ENCODE measurements around the gene CARNS1. TPM values are rescaled to one million over a fixed set of nuclear protein-coding genes. Genes with fewer than 3 reads are reported as not detected.

The CARNS1 gene
- total RNA-seq, 3 donors from 2014 or later: 0.16 to 4.2 (median 0.66) TPM

DNA sequence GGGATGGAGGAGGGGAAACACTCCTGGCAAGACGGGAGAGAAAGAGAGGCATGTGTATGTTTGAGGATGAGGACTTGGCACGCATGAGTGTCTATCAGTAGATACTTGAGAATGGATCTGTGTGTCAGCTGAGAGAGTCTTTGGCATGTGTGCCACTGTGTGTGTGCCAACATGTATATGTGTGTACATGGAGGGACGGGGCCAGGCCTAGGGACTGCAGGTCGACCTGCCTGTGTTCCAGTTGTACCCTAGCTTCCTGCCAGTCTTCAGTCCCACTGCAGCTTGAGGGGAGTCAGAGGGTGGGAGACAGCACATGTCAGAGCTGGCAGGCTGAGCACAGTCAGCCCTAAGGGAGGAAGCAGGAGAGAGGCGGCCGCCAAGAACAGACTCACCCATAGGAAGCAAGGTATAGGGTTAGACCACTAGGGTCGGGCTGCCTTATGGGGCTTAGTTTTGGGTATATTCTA, 47.7 kb upstream of the CARNS1 start:
- peak overlapping the region; percentile 68 to 89 for H3K27ac ChIP-seq
- no peak for DNase-seq (ENCODE audit: low spot score in 2 of 2)
- H3K27me3 ChIP-seq: no peaks in the 10 kb centered on the region

DNA sequence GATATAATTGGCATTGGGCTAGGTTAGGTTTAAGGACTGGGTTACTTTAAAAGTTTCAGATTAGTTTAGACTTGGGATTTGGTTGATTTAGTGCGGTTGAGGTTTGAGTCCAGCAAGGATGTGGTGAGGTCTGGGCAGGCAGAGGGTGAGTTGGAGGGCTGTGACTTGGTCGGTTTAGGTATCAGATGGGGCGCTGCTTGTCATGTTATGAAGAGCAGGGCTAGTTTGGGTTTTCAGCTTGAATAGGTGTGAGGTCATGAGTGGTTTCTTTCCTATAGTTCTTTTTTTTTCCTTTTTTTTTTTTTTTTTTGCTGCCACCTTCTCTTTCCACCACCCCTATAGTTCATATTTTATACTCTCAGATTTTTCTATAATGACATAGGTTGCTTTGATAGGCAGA, 46.9 kb upstream of the CARNS1 start:
- Histone ChIP-seq H3K27ac (peak overlapping the region in 1 of 2 donors; percentile 89), H3K4me1 (peaks cover 16 to 23% of the 10 kb centered on the region in 2 donors), H3K27me3 (no peaks in the 10 kb centered on the region), H3K9me3 (no peaks in the 10 kb centered on the region), H3K4me3 (no peak overlapping the region), H3K36me3 (no peaks in the 10 kb centered on the region)
- no peak for TF ChIP-seq POLR2AphosphoS5 (IDR thresholded peaks at IDR 0.05)
- TF ChIP-seq POLR2A (IDR thresholded peaks at IDR 0.05): no peak
- TF ChIP-seq, protein P1, sequence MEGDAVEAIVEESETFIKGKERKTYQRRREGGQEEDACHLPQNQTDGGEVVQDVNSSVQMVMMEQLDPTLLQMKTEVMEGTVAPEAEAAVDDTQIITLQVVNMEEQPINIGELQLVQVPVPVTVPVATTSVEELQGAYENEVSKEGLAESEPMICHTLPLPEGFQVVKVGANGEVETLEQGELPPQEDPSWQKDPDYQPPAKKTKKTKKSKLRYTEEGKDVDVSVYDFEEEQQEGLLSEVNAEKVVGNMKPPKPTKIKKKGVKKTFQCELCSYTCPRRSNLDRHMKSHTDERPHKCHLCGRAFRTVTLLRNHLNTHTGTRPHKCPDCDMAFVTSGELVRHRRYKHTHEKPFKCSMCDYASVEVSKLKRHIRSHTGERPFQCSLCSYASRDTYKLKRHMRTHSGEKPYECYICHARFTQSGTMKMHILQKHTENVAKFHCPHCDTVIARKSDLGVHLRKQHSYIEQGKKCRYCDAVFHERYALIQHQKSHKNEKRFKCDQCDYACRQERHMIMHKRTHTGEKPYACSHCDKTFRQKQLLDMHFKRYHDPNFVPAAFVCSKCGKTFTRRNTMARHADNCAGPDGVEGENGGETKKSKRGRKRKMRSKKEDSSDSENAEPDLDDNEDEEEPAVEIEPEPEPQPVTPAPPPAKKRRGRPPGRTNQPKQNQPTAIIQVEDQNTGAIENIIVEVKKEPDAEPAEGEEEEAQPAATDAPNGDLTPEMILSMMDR (IDR thresholded peaks at IDR 0.05): no peak
- DNase-seq (ENCODE audit: low spot score in 2 of 2): no peak
- intact Hi-C loops (cut with DNase I; ENCODE audit: low total_unique reads): no loop called here

More for the DNA sequence above, 47.7 kb upstream of the CARNS1 start:
- TF ChIP-seq, protein P1 (IDR thresholded peaks at IDR 0.05): no peak
- Histone ChIP-seq H3K4me1 (peaks cover 16 to 23% of the 10 kb centered on the region in 2 donors), H3K4me3 (peak overlapping the region in 1 of 3 donors; percentile 52), H3K36me3 (no peaks in the 10 kb centered on the region), H3K9me3 (no peaks in the 10 kb centered on the region)
- intact Hi-C loops (cut with DNase I; ENCODE audit: low total_unique reads): no loop called here

DNA sequence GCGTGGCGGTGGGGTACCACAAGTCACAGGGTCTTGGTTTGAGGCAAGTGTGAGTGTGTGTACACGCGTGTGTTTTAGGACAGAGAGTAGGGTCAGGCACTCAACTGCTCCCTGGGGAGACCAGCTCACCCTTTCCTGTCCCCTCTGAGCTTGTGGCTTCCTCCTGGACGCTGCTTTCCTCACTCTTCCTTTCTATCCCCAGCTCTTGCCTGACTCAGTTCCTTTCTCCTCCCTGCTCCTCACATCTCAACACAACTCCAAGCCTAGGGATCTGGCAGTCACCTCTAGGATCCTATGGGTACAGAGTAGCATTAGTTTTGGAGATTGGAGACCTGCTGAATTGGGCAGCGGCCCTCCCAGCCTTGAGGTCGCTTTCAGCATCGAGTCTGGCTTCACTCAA, 46.2 kb upstream of the CARNS1 start:
- no peaks in the 10 kb centered on the region for H3K27me3 ChIP-seq
- H3K4me1 ChIP-seq: peaks cover 18 to 23% of the 10 kb centered on the region in 2 donors
- peak overlapping the region; percentile 91 to 96 for H3K27ac ChIP-seq

DNA sequence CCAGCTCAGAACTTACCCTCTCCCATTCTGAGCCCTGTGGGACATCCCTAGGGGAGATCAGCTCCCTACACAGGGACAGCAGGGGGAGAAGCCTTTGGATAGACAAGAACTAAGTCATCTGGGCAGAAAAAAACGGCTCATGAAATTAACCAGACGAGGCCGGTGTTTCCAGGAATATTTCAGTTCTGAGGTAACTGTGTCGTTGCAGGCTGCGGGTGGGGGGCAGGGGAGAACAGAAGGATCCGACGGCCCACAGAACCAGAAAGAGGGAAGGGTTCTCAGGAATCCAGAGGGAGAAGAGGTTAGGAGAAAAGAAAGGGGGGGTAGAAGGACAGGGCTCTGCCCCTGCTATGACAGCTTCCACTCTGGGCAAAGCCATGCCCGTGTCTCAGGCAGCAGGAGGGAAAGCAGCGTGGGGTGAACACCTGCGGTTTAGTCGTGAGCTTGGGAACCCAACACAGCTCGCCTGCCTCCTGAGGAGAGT, 45.6 kb upstream of the CARNS1 start:
- no peaks in the 10 kb centered on the region for H3K36me3 ChIP-seq
- peaks cover 23 to 24% of the 10 kb centered on the region in 2 donors for H3K4me1 ChIP-seq
- H3K4me3 ChIP-seq: peak overlapping the region in 1 of 3 donors; percentile 94
- no peak for DNase-seq (ENCODE audit: low spot score in 2 of 2)
- peak overlapping the region; percentile 91 to 96 for H3K27ac ChIP-seq
- intact Hi-C loops (cut with DNase I; ENCODE audit: low total_unique reads): no loop called here
- no peaks in the 10 kb centered on the region for H3K27me3 ChIP-seq
- TF ChIP-seq POLR2AphosphoS5 (IDR thresholded peaks at IDR 0.05): no peak
- TF ChIP-seq POLR2A (IDR thresholded peaks at IDR 0.05): no peak
- TF ChIP-seq, protein P1 (IDR thresholded peaks at IDR 0.05): no peak
- H3K9me3 ChIP-seq: no peaks in the 10 kb centered on the region

More for the DNA sequence above, 46.2 kb upstream of the CARNS1 start:
- intact Hi-C loops (cut with DNase I; ENCODE audit: low total_unique reads): no loop called here
- no peak for TF ChIP-seq POLR2A (IDR thresholded peaks at IDR 0.05)
- TF ChIP-seq POLR2AphosphoS5 (IDR thresholded peaks at IDR 0.05): no peak
- TF ChIP-seq, protein P1 (IDR thresholded peaks at IDR 0.05): no peak
- H3K9me3 ChIP-seq: no peaks in the 10 kb centered on the region
- H3K36me3 ChIP-seq: no peaks in the 10 kb centered on the region
- H3K4me3 ChIP-seq: no peak overlapping the region
- no peak for DNase-seq (ENCODE audit: low spot score in 2 of 2)

DNA sequence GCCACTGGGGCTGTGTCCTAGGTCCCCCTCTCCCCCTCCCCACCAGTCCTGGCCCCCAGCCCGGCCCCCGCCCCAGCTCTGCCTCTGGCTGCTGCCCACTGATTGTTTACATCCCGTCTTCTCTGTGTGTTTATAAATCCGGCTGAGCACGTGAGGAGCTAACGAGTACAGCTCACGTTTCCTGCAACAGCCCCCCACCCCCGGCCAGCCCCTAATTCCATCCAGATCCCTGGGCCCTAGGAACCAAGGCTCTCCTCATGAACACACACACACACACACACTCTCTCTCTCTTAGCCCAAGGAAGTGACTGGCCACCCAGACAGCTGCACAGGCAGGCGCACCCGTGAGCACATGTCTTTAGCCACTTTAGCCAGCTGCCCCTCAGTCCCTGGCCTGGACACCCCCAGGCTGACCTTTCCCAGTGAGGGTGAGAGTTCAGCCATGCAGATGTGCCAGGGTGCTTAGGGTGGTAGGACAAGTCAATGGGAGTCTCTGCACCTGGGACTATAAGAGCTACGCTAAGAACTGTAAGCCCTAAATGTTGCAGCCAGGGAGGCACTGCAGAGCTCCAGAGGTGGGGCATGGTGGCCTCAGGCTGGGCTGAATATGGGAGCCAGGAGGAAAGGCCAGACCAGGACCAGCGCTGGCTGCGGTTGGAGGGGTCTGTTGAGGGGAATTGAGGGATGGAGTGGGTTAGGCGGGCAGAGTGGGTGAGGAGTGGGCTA, 45.0 kb upstream of the CARNS1 start:
- TF ChIP-seq, protein P1 (IDR thresholded peaks at IDR 0.05): no peak
- TF ChIP-seq POLR2AphosphoS5 (IDR thresholded peaks at IDR 0.05) (no peak), POLR2A (IDR thresholded peaks at IDR 0.05) (no peak)
- Histone ChIP-seq H3K4me3 (peak overlapping the region in 1 of 3 donors; percentile 94), H3K27me3 (no peaks in the 10 kb centered on the region), H3K9me3 (no peaks in the 10 kb centered on the region), H3K4me1 (peaks cover 23 to 31% of the 10 kb centered on the region in 2 donors), H3K36me3 (no peaks in the 10 kb centered on the region), H3K27ac (peak overlapping the region; percentile 91 to 96)
- DNase-seq (ENCODE audit: low spot score in 2 of 2): no peak
- intact Hi-C loops (cut with DNase I; ENCODE audit: low total_unique reads): no loop called here

Data from breast epithelium (tissue), 4 donors.